Mammary epithelial cell (primary cell): ENCODE results near the gene POLH.

ENCODE experiments used
- EZH2 ChIP-seq: IDR thresholded peaks from 2 replicates; pipeline ENCODE4 v1.6.1; 2012; ENCODE audit warnings: low read length, inconsistent platforms, borderline replicate concordance
- TF ChIP-seq, protein P1 (sequence below), 2 donors: IDR thresholded peaks in 1 of 2; conservative IDR thresholded peaks in 1 of 2; 2 replicates each; pipeline ENCODE4 v1.5.1; 2011 to 2012; ENCODE audit warnings: inconsistent platforms in 2 of 2, low read length in 2 of 2, mild to moderate bottlenecking in 2 of 2, control low read depth in 1 of 2, low read depth in 1 of 2; ENCODE audit not compliant: insufficient read depth in 1 of 2; ENCODE audit errors: extremely low read depth in 1 of 2

DNA sequence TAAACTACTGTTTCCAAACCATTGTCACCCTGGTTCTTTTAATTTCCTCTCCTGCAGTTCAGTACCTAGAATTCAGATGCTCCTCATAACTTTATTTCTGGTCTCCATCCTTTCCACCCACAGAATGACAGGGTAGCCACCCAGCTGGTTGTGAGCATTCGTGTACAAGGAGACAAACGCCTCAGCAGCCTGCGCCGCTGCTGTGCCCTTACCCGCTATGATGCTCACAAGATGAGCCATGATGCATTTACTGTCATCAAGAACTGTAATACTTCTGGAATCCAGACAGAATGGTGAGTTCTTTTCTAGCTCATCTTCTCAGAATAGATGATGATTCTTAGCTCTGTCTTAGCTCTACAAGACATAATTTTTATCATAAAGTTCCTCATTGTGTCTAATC lies 34.4 kb downstream of the POLH start:
- TF ChIP-seq, protein P1, sequence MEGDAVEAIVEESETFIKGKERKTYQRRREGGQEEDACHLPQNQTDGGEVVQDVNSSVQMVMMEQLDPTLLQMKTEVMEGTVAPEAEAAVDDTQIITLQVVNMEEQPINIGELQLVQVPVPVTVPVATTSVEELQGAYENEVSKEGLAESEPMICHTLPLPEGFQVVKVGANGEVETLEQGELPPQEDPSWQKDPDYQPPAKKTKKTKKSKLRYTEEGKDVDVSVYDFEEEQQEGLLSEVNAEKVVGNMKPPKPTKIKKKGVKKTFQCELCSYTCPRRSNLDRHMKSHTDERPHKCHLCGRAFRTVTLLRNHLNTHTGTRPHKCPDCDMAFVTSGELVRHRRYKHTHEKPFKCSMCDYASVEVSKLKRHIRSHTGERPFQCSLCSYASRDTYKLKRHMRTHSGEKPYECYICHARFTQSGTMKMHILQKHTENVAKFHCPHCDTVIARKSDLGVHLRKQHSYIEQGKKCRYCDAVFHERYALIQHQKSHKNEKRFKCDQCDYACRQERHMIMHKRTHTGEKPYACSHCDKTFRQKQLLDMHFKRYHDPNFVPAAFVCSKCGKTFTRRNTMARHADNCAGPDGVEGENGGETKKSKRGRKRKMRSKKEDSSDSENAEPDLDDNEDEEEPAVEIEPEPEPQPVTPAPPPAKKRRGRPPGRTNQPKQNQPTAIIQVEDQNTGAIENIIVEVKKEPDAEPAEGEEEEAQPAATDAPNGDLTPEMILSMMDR (conservative IDR thresholded peaks at IDR 0.05 in 1 of 2, IDR thresholded peaks at IDR 0.05 in 1 of 2; ENCODE audit: extremely low read depth in 1 of 2, insufficient read depth in 1 of 2, low read depth in 1 of 2, low read length in 2 of 2) = no peak
- no peak for TF ChIP-seq EZH2
